Measurements from ENCODE around the gene TMEM63A. TPM values are rescaled to one million over a fixed set of nuclear protein-coding genes. Genes with fewer than 3 reads are reported as not detected.

The TMEM63A gene
- total RNA-seq, 1 donor from 2014 or later, result 24.8 TPM

DNA sequence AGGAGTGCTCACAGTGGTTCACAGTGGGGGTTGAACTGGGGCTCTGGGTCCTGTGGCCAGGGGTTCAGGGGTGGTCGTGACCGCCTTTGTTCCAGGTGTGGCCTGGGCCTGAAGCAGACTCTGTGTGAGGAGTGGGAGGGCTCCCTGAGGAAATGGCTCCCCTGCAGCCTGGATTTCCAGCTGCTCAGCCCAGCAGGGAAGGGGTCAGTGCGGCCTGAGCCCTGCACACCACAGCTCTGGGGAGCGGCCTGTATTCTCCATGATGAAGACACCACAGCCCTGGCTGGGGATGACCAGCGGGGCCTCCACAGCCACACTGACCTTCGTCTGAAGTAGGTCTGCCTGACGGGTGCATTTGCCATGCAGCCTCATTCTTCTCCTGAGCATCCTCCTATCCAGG is 25.2 kb upstream of the TMEM63A start:
- Mint-ChIP-seq H3K4me3 (no peak overlapping the region), H3K4me1 (peaks cover 5% of the 10 kb centered on the region), H3K27ac (ENCODE audit: unreplicated experiment) (no peak overlapping the region), H3K9me3 (no peaks in the 10 kb centered on the region), H3K36me3 (ENCODE audit: low read depth) (no peaks in the 10 kb centered on the region), H3K27me3 (ENCODE audit: low read depth) (peaks cover 4% of the 10 kb centered on the region)
- DNase-seq (ENCODE audit: low read depth, low spot score), result no peak
- no peak for TF ChIP-seq CTCF (conservative IDR thresholded peaks at IDR 0.05)

- no peaks in the 10 kb centered on the region for H3K36me3 Mint-ChIP-seq (ENCODE audit: low read depth)
- no peak overlapping the region for H3K27ac Mint-ChIP-seq (ENCODE audit: unreplicated experiment)
- H3K4me3 Mint-ChIP-seq, result no peak overlapping the region
- H3K9me3 Mint-ChIP-seq, result no peaks in the 10 kb centered on the region
- DNase-seq (ENCODE audit: low read depth, low spot score), result no peak
- TF ChIP-seq CTCF (conservative IDR thresholded peaks at IDR 0.05), result no peak
- no peaks in the 10 kb centered on the region for H3K27me3 Mint-ChIP-seq (ENCODE audit: low read depth)
- no peaks in the 10 kb centered on the region for H3K4me1 Mint-ChIP-seq
Observed at GRCh38 chr1:225906467-225906866, 24.3 kb upstream of the TMEM63A start.

DNA sequence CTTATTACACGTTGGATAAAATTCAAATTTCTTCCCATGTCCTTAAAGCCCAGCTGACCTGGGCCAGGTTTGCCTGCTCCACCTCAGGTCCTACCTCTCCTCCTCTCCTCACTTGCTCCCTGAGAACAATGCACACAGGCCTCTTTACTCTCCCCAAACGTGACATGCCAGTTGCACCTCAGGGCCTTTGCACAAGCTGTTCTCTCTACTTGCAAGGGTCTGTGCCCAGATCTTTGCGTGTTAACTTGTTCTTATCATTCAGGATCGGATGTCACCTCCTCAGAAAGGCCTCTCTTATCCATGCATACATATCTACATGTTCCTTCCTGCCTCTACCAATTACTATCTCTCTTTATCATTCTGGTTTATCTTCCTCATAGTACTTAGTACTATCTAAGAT is 21.4 kb upstream of the TMEM63A start:
- H3K27me3 Mint-ChIP-seq (ENCODE audit: low read depth), result no peaks in the 10 kb centered on the region
- DNase-seq (ENCODE audit: low read depth, low spot score), result no peak
- peaks cover 11% of the 10 kb centered on the region for H3K4me1 Mint-ChIP-seq

GRCh38 chr1:225899044-225899925 is 17.1 kb upstream of the TMEM63A start:
- DNase-seq (ENCODE audit: low read depth, low spot score), result no peak
- no peak overlapping the region for H3K27ac Mint-ChIP-seq (ENCODE audit: unreplicated experiment)
- no peaks in the 10 kb centered on the region for H3K27me3 Mint-ChIP-seq (ENCODE audit: low read depth)
- no peak overlapping the region for H3K4me3 Mint-ChIP-seq
- H3K4me1 Mint-ChIP-seq, result peaks cover 11% of the 10 kb centered on the region
- H3K9me3 Mint-ChIP-seq, result no peaks in the 10 kb centered on the region
- no peak for TF ChIP-seq CTCF (conservative IDR thresholded peaks at IDR 0.05)
- H3K36me3 Mint-ChIP-seq (ENCODE audit: low read depth), result no peaks in the 10 kb centered on the region

More for the DNA sequence above, 21.4 kb upstream of the TMEM63A start:
- TF ChIP-seq CTCF (conservative IDR thresholded peaks at IDR 0.05), result no peak
- Mint-ChIP-seq H3K9me3 (no peaks in the 10 kb centered on the region), H3K4me3 (no peak overlapping the region), H3K36me3 (ENCODE audit: low read depth) (no peaks in the 10 kb centered on the region), H3K27ac (ENCODE audit: unreplicated experiment) (no peak overlapping the region)

- DNase-seq (ENCODE audit: low read depth, low spot score), result no peak
- Mint-ChIP-seq H3K27ac (ENCODE audit: unreplicated experiment) (no peak overlapping the region), H3K9me3 (no peaks in the 10 kb centered on the region), H3K4me3 (no peak overlapping the region), H3K36me3 (ENCODE audit: low read depth) (no peaks in the 10 kb centered on the region), H3K4me1 (peaks cover 11% of the 10 kb centered on the region), H3K27me3 (ENCODE audit: low read depth) (no peaks in the 10 kb centered on the region)
- no peak for TF ChIP-seq CTCF (conservative IDR thresholded peaks at IDR 0.05)
Observed at GRCh38 chr1:225897595-225898514, 15.7 kb upstream of the TMEM63A start.
